NCI-H345 treated with DMSO at 0.1 percent for 48 hours (cell line): ENCODE measurements around the gene PDE4C.

Source experiments
- DNase-seq: peaks from one replicate; lab custom pipeline; 2025; ENCODE audit not compliant: unreplicated experiment; lab: John Stamatoyannopoulos, UW

Gene PDE4C

GRCh38 chr19:18225702-18226468, at the start of gene PDE4C:
Gene PDE4C, minus strand, starts transcription at chr19:18226438. Its CDS starts 23 bp downstream, at chr19:18226415.
- no peak for DNase-seq

GRCh38 chr19:18274781-18275356, 48.6 kb upstream of the PDE4C start:
- DNase-seq = no peak

- no peak for DNase-seq
Observed at GRCh38 chr19:18274219-18274780, 48.1 kb upstream of the PDE4C start, which contains the start of gene IQCN. Gene IQCN, minus strand, starts transcription at chr19:18274452. Its CDS starts 4,974 bp downstream, at chr19:18269478.

GRCh38 chr19:18273561-18274218, 47.5 kb upstream of the PDE4C start:
- DNase-seq = no peak

GRCh38 chr19:18271433-18271841, 45.2 kb upstream of the PDE4C start:
- no peak for DNase-seq

- no peak for DNase-seq
Observed at GRCh38 chr19:18270326-18270725, 44.1 kb upstream of the PDE4C start.

- no peak for DNase-seq
Observed at GRCh38 chr19:18269070-18269723, 43.0 kb upstream of the PDE4C start.

GRCh38 chr19:18266771-18267686, 40.8 kb upstream of the PDE4C start:
- no peak for DNase-seq

- DNase-seq = no peak
Observed at GRCh38 chr19:18265582-18265981, 39.3 kb upstream of the PDE4C start.

GRCh38 chr19:18264971-18265540, 38.8 kb upstream of the PDE4C start:
- no peak for DNase-seq

GRCh38 chr19:18264137-18264854, 38.1 kb upstream of the PDE4C start:
- no peak for DNase-seq

- no peak for DNase-seq
Observed at GRCh38 chr19:18263324-18264136, 37.3 kb upstream of the PDE4C start.

- DNase-seq = no peak
Observed at GRCh38 chr19:18262917-18263316, 36.7 kb upstream of the PDE4C start.

GRCh38 chr19:18262144-18262543, 35.9 kb upstream of the PDE4C start:
- no peak for DNase-seq

GRCh38 chr19:18261474-18261873, 35.2 kb upstream of the PDE4C start:
- DNase-seq = no peak

- DNase-seq = no peak
Observed at GRCh38 chr19:18259893-18260292, 33.7 kb upstream of the PDE4C start.

GRCh38 chr19:18257503-18258470, 31.5 kb upstream of the PDE4C start:
- DNase-seq = no peak
